HFF-Myc (cell line): ENCODE measurements around the gene ME3.
A peak's percentile ranks its signal among the peaks of the same experiment; 100 is the strongest.

ENCODE experiments used
- DNase-seq: peaks from one replicate; pipeline ENCODE4 v3.0.0-alpha.2; 2011; ENCODE audit warnings: low read depth; ENCODE audit errors: extremely low read depth
- H3K4me3 ChIP-seq: replicated peaks from 2 replicates; pipeline ENCODE4 v1.5.1; 2011; ENCODE audit warnings: low read depth, mild to moderate bottlenecking, control low read depth, low read length
- TF ChIP-seq, protein P1 (sequence below): IDR thresholded peaks from 2 replicates; pipeline ENCODE4 v1.5.1; 2012; ENCODE audit warnings: mild to moderate bottlenecking, low read depth, low read length, control low read depth; ENCODE audit errors: missing control alignments

Gene ME3

GRCh38 chr11:86704710-86705109 is 32.3 kb upstream of the ME3 start:
- DNase-seq, result no peak
- TF ChIP-seq, protein P1, sequence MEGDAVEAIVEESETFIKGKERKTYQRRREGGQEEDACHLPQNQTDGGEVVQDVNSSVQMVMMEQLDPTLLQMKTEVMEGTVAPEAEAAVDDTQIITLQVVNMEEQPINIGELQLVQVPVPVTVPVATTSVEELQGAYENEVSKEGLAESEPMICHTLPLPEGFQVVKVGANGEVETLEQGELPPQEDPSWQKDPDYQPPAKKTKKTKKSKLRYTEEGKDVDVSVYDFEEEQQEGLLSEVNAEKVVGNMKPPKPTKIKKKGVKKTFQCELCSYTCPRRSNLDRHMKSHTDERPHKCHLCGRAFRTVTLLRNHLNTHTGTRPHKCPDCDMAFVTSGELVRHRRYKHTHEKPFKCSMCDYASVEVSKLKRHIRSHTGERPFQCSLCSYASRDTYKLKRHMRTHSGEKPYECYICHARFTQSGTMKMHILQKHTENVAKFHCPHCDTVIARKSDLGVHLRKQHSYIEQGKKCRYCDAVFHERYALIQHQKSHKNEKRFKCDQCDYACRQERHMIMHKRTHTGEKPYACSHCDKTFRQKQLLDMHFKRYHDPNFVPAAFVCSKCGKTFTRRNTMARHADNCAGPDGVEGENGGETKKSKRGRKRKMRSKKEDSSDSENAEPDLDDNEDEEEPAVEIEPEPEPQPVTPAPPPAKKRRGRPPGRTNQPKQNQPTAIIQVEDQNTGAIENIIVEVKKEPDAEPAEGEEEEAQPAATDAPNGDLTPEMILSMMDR, result no peak
- H3K4me3 ChIP-seq, result no peak overlapping the region

DNA sequence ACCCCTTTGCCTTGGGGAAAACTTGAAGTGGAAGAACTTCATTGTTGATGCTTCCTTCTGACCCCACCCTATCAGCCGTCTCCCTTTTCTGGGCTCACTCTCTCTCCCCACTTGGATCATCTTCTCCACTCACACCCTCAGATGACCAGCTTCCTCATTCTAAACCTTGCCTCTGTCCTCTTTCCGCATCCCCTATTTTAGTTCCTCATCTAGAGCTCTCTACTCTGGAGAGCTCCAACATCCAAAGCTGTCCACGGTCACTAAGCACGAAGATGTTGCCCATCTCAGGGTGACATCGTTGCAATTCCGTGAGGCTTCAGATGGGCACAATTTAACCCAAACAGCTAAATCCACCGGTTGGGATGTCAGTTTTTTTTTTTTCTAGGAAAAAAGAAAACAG is 31.6 kb upstream of the ME3 start:
- TF ChIP-seq, protein P1, result no peak
- H3K4me3 ChIP-seq, result no peak overlapping the region
- no peak for DNase-seq

DNA sequence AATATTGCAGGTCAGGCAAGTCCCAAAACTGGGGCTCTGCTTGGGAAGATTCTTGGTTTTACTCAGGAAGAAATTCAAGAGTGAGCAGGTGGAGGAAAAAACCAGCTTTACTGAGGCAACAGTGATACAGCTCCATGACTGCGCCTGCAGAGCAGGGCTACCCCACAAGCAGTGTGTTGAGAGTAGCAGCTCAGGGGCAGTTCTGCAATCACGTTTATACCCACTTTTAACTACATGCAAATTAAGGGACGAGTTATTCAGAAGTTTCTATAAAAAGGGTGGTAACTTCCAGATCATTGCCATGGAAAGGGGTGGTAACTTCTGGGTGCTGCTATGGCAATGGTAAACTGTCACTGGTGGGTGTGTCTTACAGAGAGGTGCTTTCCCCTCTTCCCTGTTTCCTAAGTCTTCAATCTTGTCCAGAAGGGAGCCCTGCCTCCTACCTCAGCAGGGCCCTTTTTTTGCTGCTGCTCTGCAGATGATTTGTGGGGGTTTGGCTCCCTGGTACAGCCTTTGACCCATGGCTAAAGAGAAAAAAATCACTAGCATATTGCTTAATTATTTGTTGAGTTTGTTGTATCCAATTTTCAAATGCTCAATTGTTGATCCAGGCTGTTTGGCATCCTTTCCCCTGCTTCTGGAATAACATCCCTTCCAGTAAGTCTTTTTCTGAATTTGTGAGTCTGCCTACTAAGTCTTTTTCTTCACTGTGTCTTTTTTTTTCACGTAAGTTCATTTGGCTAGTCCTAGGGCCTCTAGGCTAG is 30.0 kb upstream of the ME3 start:
- no peak for DNase-seq
- TF ChIP-seq, protein P1, result no peak
- no peak overlapping the region for H3K4me3 ChIP-seq

DNA sequence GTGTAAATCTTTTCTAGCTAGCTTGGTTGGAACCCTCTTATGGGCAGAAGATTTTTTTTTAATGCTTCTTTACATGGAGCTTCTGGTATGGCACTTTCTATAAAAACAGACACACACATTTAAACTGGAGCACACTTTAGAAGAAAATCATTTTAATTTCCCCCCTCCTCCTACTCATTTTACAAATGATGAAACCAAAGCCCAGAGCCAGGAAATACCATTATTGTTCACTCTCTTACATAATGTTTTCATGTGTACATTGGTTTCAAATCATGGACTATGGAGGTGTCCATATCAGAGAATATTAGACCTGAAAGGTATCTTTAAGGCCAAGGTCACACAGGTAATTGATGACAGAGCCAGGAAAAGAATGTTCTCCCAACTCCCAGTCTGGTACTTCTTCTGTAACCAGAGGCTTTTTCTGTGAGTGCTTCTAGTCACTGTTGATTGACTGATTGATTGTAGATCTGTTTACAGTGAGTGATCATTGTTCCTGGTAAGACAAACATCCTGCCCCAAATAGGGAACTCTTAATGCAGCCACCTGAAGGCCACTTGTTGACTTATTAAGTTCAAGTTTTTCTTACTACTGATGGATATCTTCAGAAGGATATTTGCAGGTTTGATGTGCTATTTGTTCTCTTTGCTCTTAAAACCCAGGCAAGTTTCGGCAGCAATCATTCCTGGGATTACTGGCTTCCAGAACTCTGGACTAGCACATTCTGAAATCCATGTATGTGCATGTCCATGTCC is 26.8 kb upstream of the ME3 start:
- TF ChIP-seq, protein P1, result no peak
- no peak for DNase-seq
- H3K4me3 ChIP-seq, result no peak overlapping the region

- TF ChIP-seq, protein P1, result no peak
- DNase-seq, result no peak
- H3K4me3 ChIP-seq, result no peak overlapping the region
These were observed 26.2 kb upstream of the ME3 start for GRCh38 chr11:86698639-86699038.

DNA sequence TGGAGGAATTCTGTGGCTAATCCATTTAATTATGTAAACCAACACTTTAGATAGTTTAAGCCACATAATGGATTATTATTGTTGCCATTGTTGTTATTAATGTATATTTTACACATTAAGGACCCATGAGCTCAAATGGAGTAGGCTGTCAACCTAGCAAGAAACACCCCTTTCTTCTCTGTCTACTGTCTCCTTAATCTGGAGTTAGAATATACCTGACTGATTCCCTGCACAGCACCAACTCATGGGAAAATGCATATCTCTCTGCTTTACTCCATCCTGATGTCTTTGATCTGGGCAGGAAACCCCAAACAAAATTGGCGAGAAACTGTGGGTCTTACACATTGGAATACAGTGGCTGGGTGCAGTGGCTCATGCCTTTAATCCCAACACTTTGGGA is 24.0 kb upstream of the ME3 start:
- H3K4me3 ChIP-seq, result no peak overlapping the region
- TF ChIP-seq, protein P1, result no peak
- no peak for DNase-seq

DNA sequence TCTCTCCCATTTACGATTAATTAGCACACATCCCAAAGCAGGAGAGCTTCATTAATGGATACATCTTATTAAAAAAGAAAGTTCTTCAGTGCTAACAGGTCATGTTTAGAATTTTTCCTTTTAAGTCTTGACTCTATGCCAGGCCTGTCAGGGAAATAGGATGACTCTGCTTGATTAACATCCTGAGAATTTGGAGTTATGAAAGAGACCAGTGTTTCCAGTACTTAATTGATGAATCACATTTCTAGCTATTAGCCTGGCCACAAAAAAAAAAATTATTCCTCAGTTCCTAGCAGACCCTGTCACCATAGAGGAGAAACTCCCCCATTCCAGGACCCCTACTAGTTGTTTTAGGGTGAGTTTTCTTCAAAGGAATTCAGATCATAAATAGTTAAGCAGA is 23.6 kb upstream of the ME3 start:
- no peak overlapping the region for H3K4me3 ChIP-seq
- peak; percentile 76 for DNase-seq
- TF ChIP-seq, protein P1, result no peak
